ENCODE data around the gene ASTN2.

DNA sequence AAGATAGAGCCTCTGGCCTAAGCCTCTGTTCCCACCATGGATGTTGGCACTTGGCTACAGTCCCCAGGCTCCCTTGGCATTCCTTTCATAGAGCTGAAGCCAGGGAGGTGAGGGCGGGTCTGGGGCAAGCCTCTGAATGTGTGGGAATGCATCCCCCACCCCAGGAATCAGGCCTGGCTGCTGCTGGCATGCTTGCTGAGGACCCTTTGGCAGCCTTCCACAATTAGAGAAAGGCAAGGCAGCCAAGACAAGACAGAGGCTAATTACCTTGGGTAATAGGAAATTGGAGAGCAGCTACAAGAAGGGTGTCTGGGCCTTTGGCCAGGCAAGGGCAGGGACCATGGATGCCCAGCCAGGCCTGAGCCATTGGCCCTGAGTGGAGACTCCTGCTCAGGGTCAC is 932.1 kb downstream of the ASTN2 start:
- no peak for TF ChIP-seq POLR2A (IDR thresholded peaks at IDR 0.05)
- no peak for TF ChIP-seq CTCF (IDR thresholded peaks at IDR 0.05)

Data from thyroid gland (tissue), 4 donors.